HG03025 (cell line): ENCODE measurements around the gene DSPP.
"Not testable (repeated sequence)": the region's sequence is repeated elsewhere in the genome, so short reads cannot be mapped to it uniquely, and the experiment has no call there.

Source experiments
- ATAC-seq: cut with Tn5 transposase; IDR thresholded peaks from one replicate; pipeline ENCODE4 v1.9.1; 2021; ENCODE audit warnings: mild to moderate bottlenecking, moderate library complexity; ENCODE audit not compliant: unreplicated experiment, low FRiP score

DSPP gene

GRCh38 chr4:87608229-87608628, at the start of gene DSPP:
DSPP (plus strand) TSS chr4:87608529; CDS start chr4:87610909, 2,380 bp downstream.
- ATAC-seq = no peak

GRCh38 chr4:87559090-87559837, 49.1 kb upstream of the DSPP start:
- peak; percentile 94 for ATAC-seq

- no peak for ATAC-seq
These were observed 47.5 kb upstream of the DSPP start for GRCh38 chr4:87560802-87561201.

GRCh38 chr4:87565746-87566145, 42.6 kb upstream of the DSPP start:
- no peak for ATAC-seq

GRCh38 chr4:87566276-87566675, 42.1 kb upstream of the DSPP start:
- ATAC-seq = no peak

GRCh38 chr4:87567191-87567590, 41.1 kb upstream of the DSPP start:
- ATAC-seq = no peak

- no peak for ATAC-seq
These were observed 38.0 kb upstream of the DSPP start for GRCh38 chr4:87570290-87570805.

- ATAC-seq = not testable (repeated sequence)
These were observed 34.0 kb upstream of the DSPP start for GRCh38 chr4:87574376-87574775.

GRCh38 chr4:87574996-87575395, 33.3 kb upstream of the DSPP start:
- no peak for ATAC-seq

GRCh38 chr4:87575408-87575807, 32.9 kb upstream of the DSPP start:
- ATAC-seq = no peak

GRCh38 chr4:87575983-87576382, 32.3 kb upstream of the DSPP start:
- ATAC-seq = no peak

- ATAC-seq = no peak
These were observed 28.9 kb upstream of the DSPP start for GRCh38 chr4:87579478-87579877.

GRCh38 chr4:87580057-87580456, 28.3 kb upstream of the DSPP start:
- no peak for ATAC-seq

- ATAC-seq = no peak
These were observed 24.0 kb upstream of the DSPP start for GRCh38 chr4:87584222-87584908.

GRCh38 chr4:87589531-87589930, 18.8 kb upstream of the DSPP start:
- ATAC-seq = no peak

GRCh38 chr4:87592124-87592523, 16.2 kb upstream of the DSPP start:
- ATAC-seq = no peak

GRCh38 chr4:87601361-87601760, 7.0 kb upstream of the DSPP start:
- ATAC-seq = no peak

GRCh38 chr4:87614292-87614890, 6.1 kb downstream of the DSPP start:
- no peak for ATAC-seq

- no peak for ATAC-seq
These were observed 7.9 kb downstream of the DSPP start for GRCh38 chr4:87616268-87616667.

GRCh38 chr4:87620086-87620485, 11.8 kb downstream of the DSPP start:
- ATAC-seq = no peak

- no peak for ATAC-seq
These were observed 12.2 kb downstream of the DSPP start for GRCh38 chr4:87620491-87620890.
